Measurements from ENCODE around the gene M6PR. TPM values are rescaled to one million over a fixed set of nuclear protein-coding genes. Genes with fewer than 3 reads are reported as not detected.

Gene M6PR
- polyA plus RNA-seq, 1 donor (not counting 4 experiments of a cell fraction or from before 2014, with no cell fraction given) = 127 TPM

DNA sequence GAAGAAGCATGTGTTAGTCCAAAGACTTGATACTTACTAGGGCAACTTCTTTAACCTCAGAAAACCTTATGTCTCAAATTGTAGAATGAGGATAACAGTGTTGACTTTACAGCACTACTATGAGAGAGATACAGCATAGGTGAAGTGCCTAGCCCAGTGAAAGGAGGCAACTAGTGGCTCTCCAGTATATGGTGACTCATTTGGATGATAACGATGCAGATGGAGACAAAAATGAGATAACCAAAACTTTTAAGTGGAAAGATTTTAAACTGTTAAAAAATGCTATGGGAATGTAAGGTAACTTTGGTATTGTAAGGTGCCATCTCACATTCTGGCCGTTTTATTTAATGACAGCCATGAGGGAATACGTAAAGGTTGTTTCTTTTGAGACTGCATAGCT lies 32.4 kb downstream of the M6PR start:
- H4K20me1 ChIP-seq (ENCODE audit: control insufficient read depth, extremely low read depth, insufficient read depth, low read length) = no peaks in the 10 kb centered on the region
- peaks cover 2% of the 10 kb centered on the region for H3K79me2 ChIP-seq (ENCODE audit: control insufficient read depth, insufficient read depth, low read length)
- no peaks in the 10 kb centered on the region for H3K9me1 ChIP-seq (ENCODE audit: control insufficient read depth, extremely low read depth, insufficient read depth, low read length)
- H3K9me3 ChIP-seq (ENCODE audit: control insufficient read depth, low read depth, low read length) = no peaks in the 10 kb centered on the region
- H2AFZ ChIP-seq (ENCODE audit: control insufficient read depth, low read length) = no peak overlapping the region
- dilution Hi-C loops (cut with MboI; ENCODE audit: extremely low pct_ligation_motif_present, low sequenced_read_pairs) = no loop called here
- no peak for FAIRE-seq
- H3K4me3 ChIP-seq (ENCODE audit: control insufficient read depth in 2 of 3, extremely low read depth in 1 of 3, insufficient read depth in 2 of 3, low read depth in 1 of 3, low read length in 3 of 3) = no peak overlapping the region
- no peak for DNase-seq (ENCODE audit: low read depth, low spot score)
- H3K27me3 ChIP-seq (ENCODE audit: control insufficient read depth, extremely low read depth, insufficient read depth, low read length) = no peaks in the 10 kb centered on the region
- peaks cover 22% of the 10 kb centered on the region for H3K4me1 ChIP-seq (ENCODE audit: control insufficient read depth, extremely low read depth, insufficient read depth, low read length)
- no peak overlapping the region for H3K9ac ChIP-seq (ENCODE audit: control insufficient read depth, extremely low read depth, insufficient read depth, low read length)
- H3K4me2 ChIP-seq (ENCODE audit: control insufficient read depth, extremely low read depth, insufficient read depth, low read depth, low read length) = no peak overlapping the region
- TF ChIP-seq, protein P1, sequence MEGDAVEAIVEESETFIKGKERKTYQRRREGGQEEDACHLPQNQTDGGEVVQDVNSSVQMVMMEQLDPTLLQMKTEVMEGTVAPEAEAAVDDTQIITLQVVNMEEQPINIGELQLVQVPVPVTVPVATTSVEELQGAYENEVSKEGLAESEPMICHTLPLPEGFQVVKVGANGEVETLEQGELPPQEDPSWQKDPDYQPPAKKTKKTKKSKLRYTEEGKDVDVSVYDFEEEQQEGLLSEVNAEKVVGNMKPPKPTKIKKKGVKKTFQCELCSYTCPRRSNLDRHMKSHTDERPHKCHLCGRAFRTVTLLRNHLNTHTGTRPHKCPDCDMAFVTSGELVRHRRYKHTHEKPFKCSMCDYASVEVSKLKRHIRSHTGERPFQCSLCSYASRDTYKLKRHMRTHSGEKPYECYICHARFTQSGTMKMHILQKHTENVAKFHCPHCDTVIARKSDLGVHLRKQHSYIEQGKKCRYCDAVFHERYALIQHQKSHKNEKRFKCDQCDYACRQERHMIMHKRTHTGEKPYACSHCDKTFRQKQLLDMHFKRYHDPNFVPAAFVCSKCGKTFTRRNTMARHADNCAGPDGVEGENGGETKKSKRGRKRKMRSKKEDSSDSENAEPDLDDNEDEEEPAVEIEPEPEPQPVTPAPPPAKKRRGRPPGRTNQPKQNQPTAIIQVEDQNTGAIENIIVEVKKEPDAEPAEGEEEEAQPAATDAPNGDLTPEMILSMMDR (optimal IDR thresholded peaks at IDR 0.05 in 1 of 3, IDR thresholded peaks at IDR 0.05 in 1 of 3, conservative IDR thresholded peaks at IDR 0.05 in 1 of 3; ENCODE audit: extremely low read depth in 1 of 3, insufficient read depth in 2 of 3, low read length in 3 of 3) = no peak
- peaks cover 0 to 7% of the 10 kb centered on the region in 2 experiments for H3K36me3 ChIP-seq (ENCODE audit: control insufficient read depth in 2 of 2, extremely low read depth in 1 of 2, insufficient read depth in 2 of 2, low read length in 2 of 2)
- H3K27ac ChIP-seq (ENCODE audit: control insufficient read depth, insufficient read depth, low read length) = no peak overlapping the region

DNA sequence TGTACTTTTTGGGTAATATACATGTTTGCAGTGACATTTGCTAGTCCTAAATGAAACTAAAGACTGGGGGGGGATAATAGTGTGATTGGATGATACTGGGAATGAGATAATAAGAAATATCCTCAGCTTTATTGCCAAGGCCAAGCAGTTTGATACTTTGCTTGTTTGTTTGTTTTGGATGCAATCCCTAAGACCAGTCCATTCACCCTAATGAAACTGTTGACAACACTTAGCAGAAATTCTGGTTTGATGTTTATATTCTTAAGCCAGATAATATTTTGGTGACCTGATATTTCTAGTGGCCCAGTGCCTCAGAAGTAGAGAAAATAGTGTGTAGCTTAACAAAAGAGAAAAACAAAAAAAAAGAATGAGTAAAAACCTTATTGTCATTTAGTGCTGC lies 33.3 kb downstream of the M6PR start:
- FAIRE-seq (no peak), DNase-seq (ENCODE audit: low read depth, low spot score) (no peak)
- H2AFZ ChIP-seq (ENCODE audit: control insufficient read depth, low read length) = no peak overlapping the region
- no peak overlapping the region for H3K27ac ChIP-seq (ENCODE audit: control insufficient read depth, insufficient read depth, low read length)
- H3K4me3 ChIP-seq (ENCODE audit: control insufficient read depth in 2 of 3, extremely low read depth in 1 of 3, insufficient read depth in 2 of 3, low read depth in 1 of 3, low read length in 3 of 3) = no peak overlapping the region
- H3K4me2 ChIP-seq (ENCODE audit: control insufficient read depth, extremely low read depth, insufficient read depth, low read depth, low read length) = no peak overlapping the region
- TF ChIP-seq, protein P1 (optimal IDR thresholded peaks at IDR 0.05 in 1 of 3, IDR thresholded peaks at IDR 0.05 in 1 of 3, conservative IDR thresholded peaks at IDR 0.05 in 1 of 3; ENCODE audit: extremely low read depth in 1 of 3, insufficient read depth in 2 of 3, low read length in 3 of 3) = no peak
- no peak for TF ChIP-seq EZH2 (IDR thresholded peaks at IDR 0.05; ENCODE audit: low read length)
- no peaks in the 10 kb centered on the region for H3K27me3 ChIP-seq (ENCODE audit: control insufficient read depth, extremely low read depth, insufficient read depth, low read length)
- H3K36me3 ChIP-seq (ENCODE audit: control insufficient read depth in 2 of 2, extremely low read depth in 1 of 2, insufficient read depth in 2 of 2, low read length in 2 of 2) = peaks cover 0 to 7% of the 10 kb centered on the region in 2 experiments
- H3K9me3 ChIP-seq (ENCODE audit: control insufficient read depth, low read depth, low read length) = no peaks in the 10 kb centered on the region
- dilution Hi-C loops (cut with MboI; ENCODE audit: extremely low pct_ligation_motif_present, low sequenced_read_pairs) = no loop called here
- peaks cover 2% of the 10 kb centered on the region for H3K79me2 ChIP-seq (ENCODE audit: control insufficient read depth, insufficient read depth, low read length)
- H3K4me1 ChIP-seq (ENCODE audit: control insufficient read depth, extremely low read depth, insufficient read depth, low read length) = peaks cover 22% of the 10 kb centered on the region
- no peaks in the 10 kb centered on the region for H4K20me1 ChIP-seq (ENCODE audit: control insufficient read depth, extremely low read depth, insufficient read depth, low read length)
- H3K9ac ChIP-seq (ENCODE audit: control insufficient read depth, extremely low read depth, insufficient read depth, low read length) = no peak overlapping the region
- no peaks in the 10 kb centered on the region for H3K9me1 ChIP-seq (ENCODE audit: control insufficient read depth, extremely low read depth, insufficient read depth, low read length)
